Measurements from ENCODE around the gene USH2A. TPM values are rescaled to one million over a fixed set of nuclear protein-coding genes. Genes with fewer than 3 reads are reported as not detected.

Gene USH2A
- polyA plus RNA-seq, 1 donor from 2014 or later = 0.17 TPM

GRCh38 chr1:216140730-216141524 lies 282.3 kb downstream of the USH2A start:
- Histone ChIP-seq H4K20me1 (ENCODE audit: insufficient read depth) (no peaks in the 10 kb centered on the region), H3K9me2 (ENCODE audit: insufficient read depth, low read length) (no peaks in the 10 kb centered on the region), H3K36me3 (ENCODE audit: insufficient read depth, low read length) (no peaks in the 10 kb centered on the region), H3K9me3 (ENCODE audit: low read length) (no peaks in the 10 kb centered on the region), H3K27ac (ENCODE audit: low read length) (no peak overlapping the region), H3K79me2 (replicated peaks; ENCODE audit: insufficient read depth, low read length) (no peaks in the 10 kb centered on the region), H2AFZ (ENCODE audit: low read depth, low read length) (no peak overlapping the region), H3K9ac (ENCODE audit: low read length) (no peak overlapping the region), H3F3A (ENCODE audit: insufficient read depth, low read length, poor library complexity, severe bottlenecking) (no peaks in the 10 kb centered on the region), H3K4me3 (ENCODE audit: low read length) (no peak overlapping the region), H3K4me2 (ENCODE audit: low read length) (no peak overlapping the region), H3K27me3 (ENCODE audit: insufficient read depth, low read depth, low read length) (no peaks in the 10 kb centered on the region)
- no peak for TF ChIP-seq SMC3 (conservative IDR thresholded peaks at IDR 0.05; ENCODE audit: poor library complexity)

GRCh38 chr1:216124192-216124781 lies 299.0 kb downstream of the USH2A start:
- TF ChIP-seq RAD21 (conservative IDR thresholded peaks at IDR 0.05) = no peak
- TF ChIP-seq EZH2 (IDR thresholded peaks at IDR 0.05; ENCODE audit: borderline replicate concordance, insufficient read depth, low read length, poor library complexity, severe bottlenecking) = no peak
- no peak for TF ChIP-seq SMC3 (conservative IDR thresholded peaks at IDR 0.05; ENCODE audit: poor library complexity)
- TF ChIP-seq, protein P1, sequence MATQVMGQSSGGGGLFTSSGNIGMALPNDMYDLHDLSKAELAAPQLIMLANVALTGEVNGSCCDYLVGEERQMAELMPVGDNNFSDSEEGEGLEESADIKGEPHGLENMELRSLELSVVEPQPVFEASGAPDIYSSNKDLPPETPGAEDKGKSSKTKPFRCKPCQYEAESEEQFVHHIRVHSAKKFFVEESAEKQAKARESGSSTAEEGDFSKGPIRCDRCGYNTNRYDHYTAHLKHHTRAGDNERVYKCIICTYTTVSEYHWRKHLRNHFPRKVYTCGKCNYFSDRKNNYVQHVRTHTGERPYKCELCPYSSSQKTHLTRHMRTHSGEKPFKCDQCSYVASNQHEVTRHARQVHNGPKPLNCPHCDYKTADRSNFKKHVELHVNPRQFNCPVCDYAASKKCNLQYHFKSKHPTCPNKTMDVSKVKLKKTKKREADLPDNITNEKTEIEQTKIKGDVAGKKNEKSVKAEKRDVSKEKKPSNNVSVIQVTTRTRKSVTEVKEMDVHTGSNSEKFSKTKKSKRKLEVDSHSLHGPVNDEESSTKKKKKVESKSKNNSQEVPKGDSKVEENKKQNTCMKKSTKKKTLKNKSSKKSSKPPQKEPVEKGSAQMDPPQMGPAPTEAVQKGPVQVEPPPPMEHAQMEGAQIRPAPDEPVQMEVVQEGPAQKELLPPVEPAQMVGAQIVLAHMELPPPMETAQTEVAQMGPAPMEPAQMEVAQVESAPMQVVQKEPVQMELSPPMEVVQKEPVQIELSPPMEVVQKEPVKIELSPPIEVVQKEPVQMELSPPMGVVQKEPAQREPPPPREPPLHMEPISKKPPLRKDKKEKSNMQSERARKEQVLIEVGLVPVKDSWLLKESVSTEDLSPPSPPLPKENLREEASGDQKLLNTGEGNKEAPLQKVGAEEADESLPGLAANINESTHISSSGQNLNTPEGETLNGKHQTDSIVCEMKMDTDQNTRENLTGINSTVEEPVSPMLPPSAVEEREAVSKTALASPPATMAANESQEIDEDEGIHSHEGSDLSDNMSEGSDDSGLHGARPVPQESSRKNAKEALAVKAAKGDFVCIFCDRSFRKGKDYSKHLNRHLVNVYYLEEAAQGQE (IDR thresholded peaks at IDR 0.05; ENCODE audit: borderline replicate concordance) = no peak
- TF ChIP-seq, protein P2, sequence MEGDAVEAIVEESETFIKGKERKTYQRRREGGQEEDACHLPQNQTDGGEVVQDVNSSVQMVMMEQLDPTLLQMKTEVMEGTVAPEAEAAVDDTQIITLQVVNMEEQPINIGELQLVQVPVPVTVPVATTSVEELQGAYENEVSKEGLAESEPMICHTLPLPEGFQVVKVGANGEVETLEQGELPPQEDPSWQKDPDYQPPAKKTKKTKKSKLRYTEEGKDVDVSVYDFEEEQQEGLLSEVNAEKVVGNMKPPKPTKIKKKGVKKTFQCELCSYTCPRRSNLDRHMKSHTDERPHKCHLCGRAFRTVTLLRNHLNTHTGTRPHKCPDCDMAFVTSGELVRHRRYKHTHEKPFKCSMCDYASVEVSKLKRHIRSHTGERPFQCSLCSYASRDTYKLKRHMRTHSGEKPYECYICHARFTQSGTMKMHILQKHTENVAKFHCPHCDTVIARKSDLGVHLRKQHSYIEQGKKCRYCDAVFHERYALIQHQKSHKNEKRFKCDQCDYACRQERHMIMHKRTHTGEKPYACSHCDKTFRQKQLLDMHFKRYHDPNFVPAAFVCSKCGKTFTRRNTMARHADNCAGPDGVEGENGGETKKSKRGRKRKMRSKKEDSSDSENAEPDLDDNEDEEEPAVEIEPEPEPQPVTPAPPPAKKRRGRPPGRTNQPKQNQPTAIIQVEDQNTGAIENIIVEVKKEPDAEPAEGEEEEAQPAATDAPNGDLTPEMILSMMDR (IDR thresholded peaks at IDR 0.05; ENCODE audit: poor library complexity, severe bottlenecking) = no peak
- no peaks in the 10 kb centered on the region for H3K9me2 ChIP-seq (ENCODE audit: insufficient read depth, low read length)
- no peak overlapping the region for H3K27ac ChIP-seq (ENCODE audit: low read length)

More at GRCh38 chr1:216124192-216124781, 299.0 kb downstream of the USH2A start:
- no peaks in the 10 kb centered on the region for H4K20me1 ChIP-seq (ENCODE audit: insufficient read depth)
- no peaks in the 10 kb centered on the region for H3F3A ChIP-seq (ENCODE audit: insufficient read depth, low read length, poor library complexity, severe bottlenecking)
- no peak overlapping the region for H3K4me2 ChIP-seq (ENCODE audit: low read length)
- no peaks in the 10 kb centered on the region for H3K27me3 ChIP-seq (ENCODE audit: insufficient read depth, low read depth, low read length)
- no peaks in the 10 kb centered on the region for H3K36me3 ChIP-seq (ENCODE audit: insufficient read depth, low read length)
- no peaks in the 10 kb centered on the region for H3K79me2 ChIP-seq (replicated peaks; ENCODE audit: insufficient read depth, low read length)
- no peaks in the 10 kb centered on the region for H3K9me3 ChIP-seq (ENCODE audit: low read length)
- H2AFZ ChIP-seq (ENCODE audit: low read depth, low read length) = no peak overlapping the region
- H3K4me3 ChIP-seq (ENCODE audit: low read length) = no peak overlapping the region
- H3K9ac ChIP-seq (ENCODE audit: low read length) = no peak overlapping the region
